PC-3 (cell line): ENCODE data around the gene OVCA2. TPM values are rescaled to one million over a fixed set of nuclear protein-coding genes. Genes with fewer than 3 reads are reported as not detected.
A peak's percentile ranks its signal among the peaks of the same experiment; 100 is the strongest.

Experiments
- ATAC-seq: fragments of 200-7000 bp; cut with Tn5 transposase; 2 replicates; pipeline ENCODE4 v1.9.1; 2020; ENCODE audit warnings: mild to moderate bottlenecking, moderate library complexity
- BruUV-seq: library from RNA; stranded (reverse); fragments of 400-500 nt; replicated peaks from 2 replicates; lab custom pipeline; 2021; lab: Mats Ljungman, UMichigan
- CTCF ChIA-PET: fragments of 300-600 bp; sonication (Branson Sonifier 250); formaldehyde crosslinking; loops from one replicate; lab custom pipeline; 2022; ENCODE audit warnings: antibody characterized with exemption; lab: Charles Lee
- POLR2A ChIA-PET: fragments of 300-600 bp; sonication (Branson Sonifier 250); formaldehyde crosslinking; loops from one replicate; lab custom pipeline; 2022; ENCODE audit warnings: antibody characterized with exemption; ENCODE audit not compliant: unreplicated experiment; lab: Charles Lee
- DNase-seq: peaks from one replicate; pipeline ENCODE4 v3.0.0-alpha.2; 2015
- H2AFZ ChIP-seq: fragments of 300-600 bp; sonication (generic); 2 replicates; pipeline ENCODE4 v1.6.0; 2016; ENCODE audit warnings: antibody characterized with exemption, low read length
- H3F3A ChIP-seq: fragments of 300-600 bp; sonication (generic); one replicate; pipeline ENCODE4 v1.6.0; 2017; ENCODE audit warnings: antibody characterized with exemption, low read length, control low read depth, mild to moderate bottlenecking; ENCODE audit not compliant: unreplicated experiment
- H3K27ac ChIP-seq: fragments of 300-600 bp; sonication (generic); 2 replicates; pipeline ENCODE4 v1.5.1; 2016; ENCODE audit warnings: mild to moderate bottlenecking, low read length
- H3K27me3 ChIP-seq: fragments of 300-600 bp; sonication (generic); 2 replicates; pipeline ENCODE4 v1.6.1; 2016; ENCODE audit warnings: low read length, mixed read lengths
- H3K36me3 ChIP-seq: fragments of 300-600 bp; sonication (generic); 2 replicates; pipeline ENCODE4 v1.6.1; 2016; ENCODE audit warnings: low read depth, mixed run types, low read length, mixed read lengths
- H3K4me1 ChIP-seq: fragments of 300-600 bp; sonication (generic); 2 replicates; pipeline ENCODE4 v1.5.1; 2016; ENCODE audit warnings: low read length; ENCODE audit not compliant: insufficient read depth
- H3K4me2 ChIP-seq: fragments of 300-600 bp; sonication (generic); 2 replicates; pipeline ENCODE4 v1.6.0; 2016; ENCODE audit warnings: low read length
- H3K4me3 ChIP-seq: fragments of 300-600 bp; sonication (generic); 2 replicates; pipeline ENCODE4 v1.5.1; 2016; ENCODE audit warnings: mild to moderate bottlenecking, low read length, mixed read lengths
- H3K79me2 ChIP-seq: fragments of 300-600 bp; sonication (generic); 2 replicates; pipeline ENCODE4 v1.6.1; 2017; ENCODE audit warnings: low read length, mixed read lengths
- H3K9ac ChIP-seq: fragments of 300-600 bp; sonication (generic); 2 replicates; pipeline ENCODE4 v1.6.0; 2016; ENCODE audit warnings: mild to moderate bottlenecking, low read length
- H3K9me2 ChIP-seq: fragments of 300-600 bp; sonication (generic); replicated peaks from 2 replicates; pipeline ENCODE4 v1.6.1; 2016; ENCODE audit warnings: mixed run types, low read length, mixed read lengths
- H3K9me3 ChIP-seq: fragments of 300-600 bp; sonication (generic); 2 replicates; pipeline ENCODE4 v1.6.1; 2016; ENCODE audit warnings: low read length, mixed read lengths
- H4K20me1 ChIP-seq: fragments of 300-600 bp; sonication (generic); 2 replicates; pipeline ENCODE4 v1.6.1; 2016; ENCODE audit warnings: low read length, mixed read lengths
- CTCF ChIP-seq: fragments of 300-600 bp; sonication (generic); conservative IDR thresholded peaks from 2 replicates; pipeline ENCODE4 v1.5.1; 2017; ENCODE audit warnings: antibody characterized with exemption, low read depth, mild to moderate bottlenecking, low read length
- EZH2 ChIP-seq: fragments of 300-600 bp; sonication (generic); IDR thresholded peaks from one replicate; pipeline ENCODE4 v1.6.1; 2017; ENCODE audit warnings: antibody characterized with exemption, mild to moderate bottlenecking, low read length; ENCODE audit not compliant: unreplicated experiment
- EZH2phosphoT487 ChIP-seq: fragments of 300-600 bp; sonication (generic); IDR thresholded peaks from 2 replicates; pipeline ENCODE4 v1.6.1; 2018; ENCODE audit warnings: mild to moderate bottlenecking, antibody characterized with exemption, low read length, borderline replicate concordance
- intact Hi-C: fragments of 100-400 bp; cut with micrococcal nuclease; formaldehyde crosslinking; loops from 2 replicates; pipeline ENCODE4 v1.9.0; 2023
- total RNA-seq: library from RNA; depleted of rRNA; stranded (reverse); fragments of >200 nt; gene quantifications from 2 replicates; pipeline ENCODE4 v1.2.3, GENCODE V29; 2014

The OVCA2 gene
- total RNA-seq, 1 experiment from 2014 or later = 58.6 TPM

GRCh38 chr17:2089021-2089422 lies 47.2 kb downstream of the OVCA2 start:
- POLR2A ChIA-PET = no interaction called here
- Histone ChIP-seq H2AFZ (no peak overlapping the region), H3F3A (no peaks in the 10 kb centered on the region), H3K9me3 (no peaks in the 10 kb centered on the region), H3K9me2 (no peaks in the 10 kb centered on the region), H3K4me1 (peaks cover 26% of the 10 kb centered on the region), H3K79me2 (no peaks in the 10 kb centered on the region), H3K4me2 (no peak overlapping the region), H3K27me3 (no peaks in the 10 kb centered on the region), H3K27ac (no peak overlapping the region), H3K4me3 (no peak overlapping the region), H3K36me3 (no peaks in the 10 kb centered on the region), H4K20me1 (no peaks in the 10 kb centered on the region), H3K9ac (no peak overlapping the region)
- no peak for DNase-seq
- CTCF ChIA-PET = no interaction called here
- intact Hi-C loops = loop anchor here (10.0 kb wide), 1 partner anchor 86 kb away; no protein-coding TSS in a partner anchor
- BruUV-seq = no TSS peak
- no peak for ATAC-seq
- TF ChIP-seq EZH2 = no peak
- no peak for TF ChIP-seq CTCF
- TF ChIP-seq EZH2phosphoT487 = no peak

- H3K4me1 ChIP-seq = peaks cover 14% of the 10 kb centered on the region
- no peaks in the 10 kb centered on the region for H3K79me2 ChIP-seq
- intact Hi-C loops = no loop called here
- no peaks in the 10 kb centered on the region for H3K36me3 ChIP-seq
- H3K9me2 ChIP-seq = no peaks in the 10 kb centered on the region
- no peak overlapping the region for H2AFZ ChIP-seq
- CTCF ChIA-PET = no interaction called here
- H3K27me3 ChIP-seq = no peaks in the 10 kb centered on the region
- no TSS peak for BruUV-seq
- POLR2A ChIA-PET = no interaction called here
- no peak overlapping the region for H3K9ac ChIP-seq
- no peak overlapping the region for H3K4me3 ChIP-seq
- H4K20me1 ChIP-seq = no peaks in the 10 kb centered on the region
- TF ChIP-seq EZH2 (no peak), EZH2phosphoT487 (no peak), CTCF (no peak)
- ATAC-seq (no peak), DNase-seq (no peak)
- H3K4me2 ChIP-seq = no peak overlapping the region
- no peaks in the 10 kb centered on the region for H3K9me3 ChIP-seq
- no peaks in the 10 kb centered on the region for H3F3A ChIP-seq
- no peak overlapping the region for H3K27ac ChIP-seq
These were observed 48.4 kb downstream of the OVCA2 start for GRCh38 chr17:2090210-2090641.

GRCh38 chr17:2090804-2091534 lies 49.1 kb downstream of the OVCA2 start:
- Histone ChIP-seq H3F3A (no peaks in the 10 kb centered on the region), H3K4me3 (no peak overlapping the region), H3K9me3 (no peaks in the 10 kb centered on the region), H2AFZ (no peak overlapping the region), H3K27ac (no peak overlapping the region), H3K27me3 (no peaks in the 10 kb centered on the region), H3K9ac (no peak overlapping the region), H3K4me2 (no peak overlapping the region), H3K4me1 (0 out of 2 replicates have a peak, but pooled peaks cover 7% of the 10 kb centered on the region), H3K36me3 (no peaks in the 10 kb centered on the region), H3K9me2 (no peaks in the 10 kb centered on the region), H3K79me2 (no peaks in the 10 kb centered on the region), H4K20me1 (no peaks in the 10 kb centered on the region)
- intact Hi-C loops = no loop called here
- DNase-seq (peak; percentile 54), ATAC-seq (peak; percentile 76)
- ChIA-PET POLR2A (no interaction called here), CTCF (no interaction called here)
- TF ChIP-seq CTCF = 0 out of 2 replicates have a peak, but pooled peaks have one; percentile 20
- no peak for TF ChIP-seq EZH2
- TF ChIP-seq EZH2phosphoT487 = no peak
- BruUV-seq = no TSS peak
